GM19328 (cell line): ENCODE measurements around the gene FURIN.
"Not testable (repeated sequence)": the region's sequence is repeated elsewhere in the genome, so short reads cannot be mapped to it uniquely, and the experiment has no call there.

Experiments
- ATAC-seq: cut with Tn5 transposase; IDR thresholded peaks from one replicate; pipeline ENCODE4 v1.9.1; 2021; ENCODE audit warnings: mild to moderate bottlenecking, moderate library complexity; ENCODE audit not compliant: unreplicated experiment

The FURIN gene

DNA sequence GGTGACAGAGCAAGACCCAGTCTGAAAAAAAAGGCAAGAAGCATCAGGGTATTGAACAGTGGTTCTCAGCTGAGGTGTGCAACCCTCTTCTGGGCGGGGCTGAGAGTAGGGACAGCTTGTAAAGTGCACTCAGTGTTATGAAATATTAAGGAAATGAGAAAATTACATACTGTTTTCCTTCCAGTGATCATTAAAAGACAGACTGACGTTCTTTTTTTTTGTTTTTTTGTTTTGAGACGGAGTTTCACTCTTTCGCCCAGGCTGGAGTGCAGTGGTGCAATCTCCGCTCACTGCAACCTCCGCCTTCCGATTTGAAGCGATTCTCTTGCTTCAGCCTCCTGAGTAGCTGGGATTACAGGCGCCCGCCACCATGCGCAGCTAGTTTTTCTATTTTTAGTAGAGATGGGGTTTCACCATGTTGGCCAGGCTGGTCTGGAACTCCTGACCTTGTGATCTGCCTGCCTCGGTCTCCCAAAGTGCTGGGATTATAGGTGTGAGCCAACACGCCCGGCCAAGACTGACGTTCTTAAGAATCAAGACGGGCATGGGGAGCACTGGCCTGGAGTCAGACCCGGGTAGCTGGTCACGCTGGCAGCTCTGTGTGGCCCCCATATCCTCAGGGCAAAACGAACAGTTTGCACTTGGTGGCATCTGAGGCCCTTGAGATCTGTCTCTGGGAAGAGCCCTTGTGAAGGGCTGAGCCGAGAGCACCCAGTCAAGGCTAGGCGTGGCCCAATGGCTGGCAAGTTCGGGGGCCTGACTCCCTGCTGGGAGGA is 46.1 kb downstream of the FURIN start:
- ATAC-seq: no peak

GRCh38 chr15:90915216-90915807 is 46.9 kb downstream of the FURIN start:
- no peak for ATAC-seq

- no peak for ATAC-seq
Observed at GRCh38 chr15:90915808-90916440, 47.5 kb downstream of the FURIN start.

DNA sequence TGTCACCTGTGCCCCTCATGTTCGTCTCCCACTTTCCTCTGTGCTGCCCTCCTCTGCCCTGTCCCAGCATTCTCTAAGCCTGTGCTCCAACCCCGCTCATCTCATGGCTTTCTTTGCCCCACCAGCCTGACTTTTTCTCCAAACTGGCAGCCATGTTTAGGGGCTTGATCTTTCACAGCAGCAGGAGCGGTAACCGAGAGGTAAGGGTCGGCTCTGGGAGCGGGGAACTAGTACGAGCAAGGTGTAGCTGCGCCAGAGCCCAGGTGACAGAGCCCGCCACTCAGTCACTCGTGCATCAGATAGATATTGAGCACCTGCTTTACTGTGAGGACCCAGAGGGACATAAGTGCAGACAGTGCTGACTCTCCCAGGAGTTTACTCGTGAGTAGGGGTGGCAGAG is 48.1 kb downstream of the FURIN start:
- ATAC-seq: no peak

DNA sequence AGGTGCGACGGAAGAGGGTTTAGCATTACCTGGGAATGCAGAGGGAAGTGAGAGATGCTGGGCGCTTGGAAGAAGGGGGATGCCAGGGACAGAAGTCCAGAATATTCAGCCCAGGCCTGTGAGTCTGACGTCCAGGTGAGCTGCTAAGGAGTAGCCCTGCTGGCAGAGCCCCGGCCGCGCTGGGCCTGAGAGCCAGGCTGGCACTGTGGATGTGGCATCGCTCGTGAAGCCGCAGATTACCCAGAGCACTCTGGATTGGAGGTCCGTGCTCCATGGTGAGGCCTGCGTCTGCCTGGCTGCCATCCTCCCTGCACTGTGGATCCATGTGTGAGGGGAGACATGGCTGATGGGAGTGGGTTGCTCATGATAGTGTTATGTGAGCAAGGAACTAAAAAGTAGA is 49.2 kb downstream of the FURIN start:
- ATAC-seq: no peak

GRCh38 chr15:90918034-90918788 is 49.8 kb downstream of the FURIN start:
- ATAC-seq: no peak

DNA sequence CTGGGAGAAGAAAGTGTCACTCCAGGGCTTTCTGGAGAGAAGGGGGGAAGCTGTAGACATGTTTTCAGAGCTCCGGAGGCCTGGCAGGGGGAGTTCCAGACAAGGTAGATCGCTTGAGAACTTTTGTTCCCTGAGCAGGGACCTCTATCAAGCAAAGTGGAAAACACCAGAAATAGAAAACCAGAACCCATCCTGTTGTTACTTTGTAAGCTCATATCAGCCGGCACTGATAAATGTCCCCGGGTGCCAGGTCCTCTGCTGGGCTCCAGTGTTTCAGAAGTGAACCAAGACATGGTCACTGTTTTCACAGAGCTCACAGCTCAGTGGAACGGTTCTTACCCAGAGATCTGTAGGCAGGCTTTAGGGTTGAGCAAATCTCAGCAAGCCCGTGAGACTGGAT is 50.4 kb downstream of the FURIN start:
- no peak for ATAC-seq

DNA sequence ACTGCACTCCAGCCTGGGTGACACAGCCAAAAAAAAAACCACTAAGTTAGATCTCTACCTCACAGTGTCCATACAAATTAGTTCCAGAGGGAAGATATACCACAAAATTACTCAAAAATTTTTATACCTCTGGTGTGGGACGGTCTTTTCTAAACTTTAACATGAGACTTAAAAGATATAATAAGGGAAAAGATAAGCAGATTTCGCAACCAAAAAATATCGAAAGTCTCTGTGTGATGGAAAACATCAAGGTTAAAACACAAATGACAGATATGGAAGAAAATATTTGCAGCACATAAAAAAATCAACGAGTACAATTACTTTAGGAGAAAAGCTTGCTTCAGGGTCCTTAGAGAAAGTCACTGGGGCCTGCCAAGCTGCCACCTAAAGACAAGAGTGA is 53.5 kb downstream of the FURIN start:
- no peak for ATAC-seq

DNA sequence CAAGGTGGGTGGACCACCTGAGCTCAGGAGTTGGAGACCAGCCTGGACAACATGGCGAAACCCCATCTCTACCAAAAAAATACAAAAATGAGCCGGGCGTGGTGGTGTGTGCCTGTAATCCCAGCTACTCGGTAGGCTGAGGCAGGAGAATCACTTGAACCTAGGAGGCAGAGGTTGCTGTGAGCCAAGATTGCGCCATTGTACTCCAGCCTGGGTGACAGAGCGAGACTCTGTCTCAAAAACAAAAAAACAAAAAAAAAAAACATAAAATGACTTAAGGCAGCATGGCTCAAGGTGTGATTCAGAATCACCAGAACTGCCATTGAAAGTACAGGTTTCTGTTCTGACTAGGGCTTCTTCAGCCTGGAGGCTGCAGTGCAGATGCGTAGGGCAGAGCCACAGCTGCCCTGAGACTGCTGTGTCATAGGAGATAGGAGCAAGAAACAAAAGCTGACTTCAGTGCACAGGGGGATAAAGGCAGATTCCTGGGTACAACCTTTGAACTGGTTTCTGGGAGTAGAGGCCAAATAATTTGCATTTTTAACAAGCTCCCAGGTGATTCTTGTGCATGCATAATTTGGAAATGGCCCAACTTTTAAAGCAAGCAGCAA is 54.4 kb downstream of the FURIN start:
- ATAC-seq: not testable (repeated sequence)

- peak; percentile 59 for ATAC-seq
Observed at GRCh38 chr15:90924375-90924774, 56.0 kb downstream of the FURIN start.

- ATAC-seq: not testable (repeated sequence)
Observed at GRCh38 chr15:90926766-90927165, 58.4 kb downstream of the FURIN start.

- not testable (repeated sequence) for ATAC-seq
Observed at GRCh38 chr15:90928106-90928505, 59.7 kb downstream of the FURIN start.

GRCh38 chr15:90929246-90930019 is 61.0 kb downstream of the FURIN start:
- no peak for ATAC-seq

GRCh38 chr15:90930861-90931574 is 62.6 kb downstream of the FURIN start:
- ATAC-seq: no peak

DNA sequence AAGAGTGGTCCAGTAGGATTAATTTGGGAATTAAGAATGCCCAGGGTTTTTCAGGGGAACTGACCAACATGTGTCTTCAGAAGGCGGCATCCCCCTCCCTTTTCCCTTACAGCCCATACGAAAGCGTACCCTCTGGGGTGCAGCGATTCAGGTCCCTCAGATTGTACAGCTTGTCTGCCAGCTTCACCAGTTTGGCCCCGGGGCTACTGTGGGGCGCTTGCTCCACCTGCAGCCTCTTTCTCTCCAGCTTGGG is 63.1 kb downstream of the FURIN start:
- no peak for ATAC-seq

DNA sequence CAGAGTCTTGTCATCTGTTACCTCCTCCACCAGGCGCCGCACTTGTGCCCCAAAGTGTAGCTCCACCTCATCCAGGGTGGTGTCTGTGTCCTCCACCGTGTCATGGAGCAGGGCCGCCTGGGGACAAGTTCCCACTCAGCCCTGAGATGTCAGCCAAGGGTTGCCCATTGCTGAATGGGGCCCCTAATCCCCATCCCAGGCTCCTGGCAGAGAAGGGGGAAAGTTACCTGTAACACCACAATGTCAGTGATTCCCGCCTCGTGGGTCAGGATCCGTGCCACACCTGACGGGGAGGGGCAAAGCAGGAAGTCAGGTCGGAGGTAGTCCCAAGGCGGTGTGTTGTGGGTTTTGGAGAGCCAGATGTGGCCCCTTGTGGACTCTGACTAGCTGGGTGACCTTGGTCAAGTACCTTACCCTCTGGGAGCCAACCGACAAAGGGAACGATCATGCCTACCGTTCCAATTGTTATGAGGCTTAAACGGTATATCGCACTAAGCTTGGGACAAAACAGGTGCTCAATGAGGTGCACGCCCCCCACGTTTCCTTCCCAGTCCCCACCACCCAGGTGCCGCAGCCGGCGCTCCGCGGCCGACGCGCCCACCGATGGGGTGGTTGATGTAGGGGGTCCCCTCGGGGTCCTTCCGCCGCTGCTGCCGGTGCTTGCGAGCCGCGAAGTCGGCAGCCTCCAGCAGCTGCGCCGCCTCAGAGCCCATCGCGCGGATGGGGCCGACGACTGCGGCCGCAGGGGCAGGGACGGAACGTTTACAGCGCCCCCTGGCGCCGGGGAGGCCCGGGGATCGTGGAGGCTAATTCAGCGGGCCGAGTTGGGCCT is 63.7 kb downstream of the FURIN start, which contains the start of gene HDDC3:
Gene HDDC3, minus strand, starts transcription at position 722 of the 832 bp plus-strand sequence. Its CDS starts 9 bp downstream, at position 713.
- peak; percentile 39 for ATAC-seq

DNA sequence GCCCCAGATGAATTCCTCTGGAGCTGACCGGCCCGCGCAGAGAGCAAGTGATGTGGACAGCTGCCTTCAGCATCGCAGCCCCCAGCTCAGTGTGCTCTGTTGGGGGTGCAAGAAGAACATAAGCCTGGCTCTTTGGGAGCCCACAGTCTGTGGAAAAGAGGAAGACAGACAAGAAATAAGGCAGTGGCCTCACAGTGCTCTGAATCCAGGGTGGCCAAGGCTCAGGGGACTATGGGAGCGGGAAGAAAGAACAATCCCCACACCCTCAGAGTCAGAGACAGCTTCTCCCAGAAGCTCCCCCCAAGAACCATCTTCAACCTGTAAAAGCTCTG is 64.2 kb downstream of the FURIN start:
- no peak for ATAC-seq
